GM13977 (cell line): ENCODE results near the gene PLCB1.

Source experiments
- DNase-seq: peaks from one replicate; pipeline ENCODE4 v3.0.0; 2012; ENCODE audit warnings: low spot score
- in situ Hi-C: fragments of 300-500 bp; cut with MboI; formaldehyde crosslinking; loops from one replicate; pipeline ENCODE4 v1.12.0; 2022; ENCODE audit warnings: low sequenced_read_pairs, low pct_unique_long_range_greater_than_20kb, mixed read lengths, inconsistent platforms; ENCODE audit not compliant: unreplicated experiment
- TF ChIP-seq, protein P1 (sequence below): IDR thresholded peaks from 2 replicates; pipeline ENCODE4 v1.5.1; 2012; ENCODE audit warnings: mild to moderate bottlenecking, control low read depth; ENCODE audit not compliant: insufficient read depth; ENCODE audit errors: extremely low read depth, missing control alignments

Gene PLCB1

DNA sequence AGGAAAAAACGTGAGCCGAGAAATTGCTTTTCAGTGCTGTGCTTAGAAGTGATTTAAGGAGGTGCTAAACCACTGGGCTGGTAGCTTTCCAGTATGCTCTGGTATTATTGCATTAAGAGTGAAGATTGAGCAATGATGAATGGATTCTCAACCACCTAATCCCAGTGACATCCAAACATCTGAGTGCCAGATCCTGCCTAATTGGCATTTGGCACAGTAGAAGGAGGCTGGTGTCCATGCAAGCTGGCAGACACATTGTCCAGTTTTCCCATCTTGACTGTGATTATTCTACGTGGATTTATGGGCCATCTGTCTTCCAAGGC is 538.8 kb downstream of the PLCB1 start:
- no peak for DNase-seq
- in situ Hi-C loops, result no loop called here
- TF ChIP-seq, protein P1, sequence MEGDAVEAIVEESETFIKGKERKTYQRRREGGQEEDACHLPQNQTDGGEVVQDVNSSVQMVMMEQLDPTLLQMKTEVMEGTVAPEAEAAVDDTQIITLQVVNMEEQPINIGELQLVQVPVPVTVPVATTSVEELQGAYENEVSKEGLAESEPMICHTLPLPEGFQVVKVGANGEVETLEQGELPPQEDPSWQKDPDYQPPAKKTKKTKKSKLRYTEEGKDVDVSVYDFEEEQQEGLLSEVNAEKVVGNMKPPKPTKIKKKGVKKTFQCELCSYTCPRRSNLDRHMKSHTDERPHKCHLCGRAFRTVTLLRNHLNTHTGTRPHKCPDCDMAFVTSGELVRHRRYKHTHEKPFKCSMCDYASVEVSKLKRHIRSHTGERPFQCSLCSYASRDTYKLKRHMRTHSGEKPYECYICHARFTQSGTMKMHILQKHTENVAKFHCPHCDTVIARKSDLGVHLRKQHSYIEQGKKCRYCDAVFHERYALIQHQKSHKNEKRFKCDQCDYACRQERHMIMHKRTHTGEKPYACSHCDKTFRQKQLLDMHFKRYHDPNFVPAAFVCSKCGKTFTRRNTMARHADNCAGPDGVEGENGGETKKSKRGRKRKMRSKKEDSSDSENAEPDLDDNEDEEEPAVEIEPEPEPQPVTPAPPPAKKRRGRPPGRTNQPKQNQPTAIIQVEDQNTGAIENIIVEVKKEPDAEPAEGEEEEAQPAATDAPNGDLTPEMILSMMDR, result no peak

DNA sequence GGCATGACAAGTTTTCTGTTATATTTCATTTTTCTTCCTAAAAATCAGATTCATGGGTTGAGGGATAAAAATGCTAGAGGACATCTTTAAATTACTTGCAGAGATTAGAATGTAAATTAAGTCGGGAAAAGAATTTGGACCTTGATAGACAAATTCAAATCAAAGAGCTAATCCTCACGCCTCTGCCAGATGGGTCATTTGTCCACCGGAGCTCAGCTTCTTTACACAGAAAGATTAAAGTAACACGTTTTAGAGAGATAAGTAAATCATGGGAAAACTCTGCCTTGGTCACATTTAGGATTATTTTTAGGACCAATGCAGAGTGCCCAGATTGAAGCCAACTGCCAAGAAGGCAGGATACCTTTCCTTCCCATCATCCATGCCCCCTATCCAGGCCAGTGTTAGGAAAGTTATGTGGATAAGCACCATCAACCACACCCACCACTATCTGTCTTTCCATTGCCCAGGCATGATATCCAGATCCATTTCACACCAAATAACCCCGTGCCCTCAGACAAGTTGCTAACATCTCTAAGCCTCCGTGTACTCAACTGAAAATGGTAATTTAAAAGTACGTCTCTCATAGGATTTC is 539.4 kb downstream of the PLCB1 start:
- in situ Hi-C loops, result no loop called here
- TF ChIP-seq, protein P1, result no peak
- no peak for DNase-seq

DNA sequence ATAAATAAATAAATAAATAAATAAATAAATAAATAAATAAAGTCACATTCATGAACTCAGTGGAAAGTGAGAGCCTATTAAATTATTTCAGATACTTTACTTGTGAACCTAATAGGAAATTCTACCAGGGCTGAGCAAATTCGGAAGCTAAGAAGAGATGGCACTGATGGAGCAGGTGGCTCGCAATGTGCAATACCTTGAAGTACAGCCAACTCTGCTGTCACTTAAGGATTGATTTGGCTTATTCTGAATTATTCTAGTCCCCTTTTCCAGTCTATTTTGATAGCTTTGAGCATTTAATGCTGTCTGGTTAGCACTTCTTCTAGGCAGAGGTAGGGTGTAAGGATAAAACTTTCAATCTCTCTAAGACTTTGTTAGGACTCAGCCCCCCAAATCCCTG is 541.0 kb downstream of the PLCB1 start:
- in situ Hi-C loops, result no loop called here
- DNase-seq, result no peak
- TF ChIP-seq, protein P1, result no peak

DNA sequence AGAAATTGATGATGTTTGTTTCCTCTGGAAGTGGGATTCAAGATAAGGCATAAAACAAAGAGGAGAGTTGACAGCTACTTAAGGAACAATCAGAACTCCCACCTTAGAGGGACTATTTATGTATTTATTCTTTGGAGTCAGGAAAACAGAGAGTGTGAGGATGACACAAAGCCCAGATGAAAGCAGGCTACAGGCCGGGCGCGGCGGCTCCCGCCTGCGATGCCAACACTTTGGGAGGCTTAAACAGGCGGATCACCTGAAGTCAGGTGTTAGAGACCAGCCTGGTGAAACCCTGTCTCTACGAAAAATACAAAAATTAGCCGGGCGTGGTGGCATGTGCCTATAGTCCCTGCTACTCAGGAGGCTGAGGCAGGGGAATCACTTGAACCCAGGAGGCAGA is 543.8 kb downstream of the PLCB1 start:
- DNase-seq, result no peak
- TF ChIP-seq, protein P1, result no peak
- in situ Hi-C loops, result no loop called here

DNA sequence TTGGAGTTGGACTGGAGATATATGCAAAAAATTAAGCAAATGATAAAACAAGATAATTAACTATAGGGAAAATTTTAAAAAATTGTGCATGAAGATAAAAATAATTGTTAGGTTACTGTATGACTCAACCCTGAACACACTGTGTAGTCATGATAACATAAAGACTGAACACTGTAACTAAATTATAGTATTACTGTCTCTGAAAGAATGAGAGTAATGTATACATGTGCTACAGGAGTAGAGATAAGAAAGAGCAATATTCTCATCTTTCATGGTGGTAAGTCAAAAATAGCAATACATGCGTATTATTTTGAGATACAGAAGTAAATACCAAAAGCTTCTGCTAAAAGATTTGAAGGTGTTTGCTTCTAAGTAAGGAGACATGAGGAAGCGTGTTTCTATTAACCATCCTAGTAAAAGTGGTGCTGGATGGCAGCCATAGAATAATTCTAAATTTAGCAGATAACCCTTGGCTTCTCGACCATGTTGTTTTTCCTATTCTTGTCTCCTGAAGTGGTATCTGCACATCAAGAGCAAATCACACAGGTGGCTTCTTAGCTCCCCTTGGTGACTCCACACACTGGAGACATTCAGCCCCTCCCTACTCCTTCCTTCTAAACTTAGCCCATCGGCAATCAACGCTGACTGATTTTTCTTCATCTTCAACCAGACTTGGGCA is 546.2 kb downstream of the PLCB1 start:
- DNase-seq, result no peak
- in situ Hi-C loops, result no loop called here
- TF ChIP-seq, protein P1, result no peak

DNA sequence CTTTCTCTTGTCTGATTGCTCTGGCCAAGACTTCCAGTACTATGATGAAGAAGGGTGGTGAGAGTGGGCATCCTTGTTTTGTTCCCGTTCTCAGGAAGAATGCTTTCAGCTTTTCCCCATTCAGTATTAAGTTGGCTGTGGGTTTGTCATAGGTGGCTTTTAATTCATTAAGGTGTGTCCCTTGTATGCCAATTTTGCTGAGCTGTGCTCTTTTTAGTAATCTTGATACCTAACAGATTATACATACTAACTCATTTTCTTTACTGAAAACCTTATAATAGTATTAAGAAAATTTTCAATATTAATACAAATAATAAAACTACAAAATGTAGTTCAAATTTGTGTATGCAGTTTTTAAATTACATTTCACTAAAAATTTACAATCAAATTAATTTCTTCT is 557.3 kb downstream of the PLCB1 start:
- in situ Hi-C loops, result no loop called here
- DNase-seq, result no peak
- TF ChIP-seq, protein P1, result no peak
